MV-4-11 (cell line): Measurements from ENCODE around the gene SCN7A.

Experiments
- DNase-seq: peaks from one replicate; lab custom pipeline; 2025; lab: John Stamatoyannopoulos, UW

SCN7A gene

GRCh38 chr2:166454006-166454595, 39.9 kb downstream of the SCN7A start:
- DNase-seq: no peak

- no peak for DNase-seq
These were observed 42.6 kb downstream of the SCN7A start for GRCh38 chr2:166451468-166451867.

- DNase-seq: no peak
These were observed 44.6 kb downstream of the SCN7A start for GRCh38 chr2:166449439-166449838.

- DNase-seq: no peak
These were observed 45.9 kb downstream of the SCN7A start for GRCh38 chr2:166448106-166448505.

- no peak for DNase-seq
These were observed 49.7 kb downstream of the SCN7A start for GRCh38 chr2:166444306-166444705.

- no peak for DNase-seq
These were observed 53.7 kb downstream of the SCN7A start for GRCh38 chr2:166440313-166440712.

GRCh38 chr2:166439078-166439477, 55.0 kb downstream of the SCN7A start:
- DNase-seq: no peak

- DNase-seq: no peak
These were observed 57.1 kb downstream of the SCN7A start for GRCh38 chr2:166436976-166437375.

- DNase-seq: no peak
These were observed 57.9 kb downstream of the SCN7A start for GRCh38 chr2:166436189-166436588.

- no peak for DNase-seq
These were observed 59.6 kb downstream of the SCN7A start for GRCh38 chr2:166434491-166434890.

- no peak for DNase-seq
These were observed 60.6 kb downstream of the SCN7A start for GRCh38 chr2:166433457-166433856.

GRCh38 chr2:166432331-166432730, 61.7 kb downstream of the SCN7A start:
- no peak for DNase-seq

GRCh38 chr2:166424841-166425240, 69.2 kb downstream of the SCN7A start:
- no peak for DNase-seq

GRCh38 chr2:166419616-166419934, 74.5 kb downstream of the SCN7A start:
- no peak for DNase-seq

GRCh38 chr2:166418853-166419615, 75.0 kb downstream of the SCN7A start:
- no peak for DNase-seq

- DNase-seq: peak; percentile 35
These were observed 76.4 kb downstream of the SCN7A start for GRCh38 chr2:166417669-166418068.

- DNase-seq: peak; percentile 80
These were observed 80.8 kb downstream of the SCN7A start for GRCh38 chr2:166413255-166413654.

- DNase-seq: no peak
These were observed 82.4 kb downstream of the SCN7A start for GRCh38 chr2:166411473-166412230.

GRCh38 chr2:166410828-166411472, 83.1 kb downstream of the SCN7A start:
- DNase-seq: peak; percentile 21

GRCh38 chr2:166407746-166408145, 86.3 kb downstream of the SCN7A start:
- peak; percentile 77 for DNase-seq

- no peak for DNase-seq
These were observed 87.7 kb downstream of the SCN7A start for GRCh38 chr2:166406374-166406773.

- no peak for DNase-seq
These were observed 88.5 kb downstream of the SCN7A start for GRCh38 chr2:166405569-166405926.
